Endothelial cell of umbilical vein (primary cell): Measurements from ENCODE around the gene KLC1. TPM values are rescaled to one million over a fixed set of nuclear protein-coding genes. Genes with fewer than 3 reads are reported as not detected.

Experiments used
- BruUV-seq: library from RNA; stranded (reverse); fragments of 400-500 nt; replicated peaks from 2 replicates; lab custom pipeline; 2021; lab: Mats Ljungman, UMichigan
- CTCF ChIA-PET: fragments of 300-600, 350-600 bp; sonication (Branson Sonifier 250); formaldehyde crosslinking; loops from one replicate; lab custom pipeline; 2021; ENCODE audit warnings: antibody characterized with exemption, inconsistent platforms; lab: Charles Lee
- POLR2A ChIA-PET: fragments of 300-600, 350-600 bp; sonication (Branson Sonifier 250); formaldehyde crosslinking; loops from one replicate; lab custom pipeline; 2021; ENCODE audit warnings: antibody characterized with exemption, inconsistent platforms; lab: Charles Lee
- DNase-seq: peaks from one replicate; pipeline ENCODE4 v3.0.0-alpha.2; 2011; ENCODE audit warnings: low read depth, low spot score
- FAIRE-seq: peaks from 2 replicates; lab custom pipeline; 2011; peaks lifted over from hg19 to GRCh38; lab: Jason Lieb, UNC
- H2AFZ ChIP-seq: 2 replicates; pipeline ENCODE4 v1.6.0; 2012; ENCODE audit warnings: low read depth, low read length, control low read depth, inconsistent platforms
- H3K27ac ChIP-seq: 2 replicates; pipeline ENCODE4 v1.5.1; 2011; ENCODE audit warnings: low read depth, mild to moderate bottlenecking, control low read depth, low read length, moderate library complexity; ENCODE audit not compliant: insufficient read depth
- H3K27me3 ChIP-seq, 2 experiments: 2 replicates each; pipeline versions ENCODE4 v1.6.0 to v1.6.1; 2011; ENCODE audit warnings: low read length in 2 of 2, mixed read lengths in 1 of 2; ENCODE audit not compliant: control insufficient read depth in 2 of 2, insufficient read depth in 2 of 2
- H3K36me3 ChIP-seq, 2 experiments: 2 replicates in 1 of 2; 3 replicates in 1 of 2; pipeline ENCODE4 v1.5.1; 2011; ENCODE audit warnings: low read length in 2 of 2, mild to moderate bottlenecking in 1 of 2, moderate library complexity in 1 of 2; ENCODE audit not compliant: control insufficient read depth in 2 of 2, insufficient read depth in 2 of 2; ENCODE audit errors: extremely low read depth in 1 of 2
- H3K4me1 ChIP-seq: 3 replicates; pipeline ENCODE4 v1.5.1; 2011; ENCODE audit warnings: mild to moderate bottlenecking, low read length; ENCODE audit not compliant: control insufficient read depth, insufficient read depth; ENCODE audit errors: extremely low read depth
- H3K4me2 ChIP-seq: 2 replicates; pipeline ENCODE4 v1.6.1; 2011; ENCODE audit warnings: low read length, control low read depth, mixed read lengths; ENCODE audit not compliant: insufficient read depth
- H3K4me3 ChIP-seq, 3 experiments: fragments of 200-600 bp in 1 of 3; sonication (generic), shearing (Covaris generic) in 1 of 3; replicated peaks in 1 of 3; 2 replicates each; pipeline ENCODE4 v1.5.1; 2011 to 2016; ENCODE audit warnings: control low read depth in 3 of 3, low read length in 3 of 3, mild to moderate bottlenecking in 2 of 3, inconsistent platforms in 1 of 3, low read depth in 1 of 3, moderate library complexity in 1 of 3; ENCODE audit not compliant: insufficient read depth in 1 of 3
- H3K79me2 ChIP-seq: 2 replicates; pipeline ENCODE4 v1.6.0; 2012; ENCODE audit warnings: low read length, inconsistent platforms; ENCODE audit not compliant: control insufficient read depth, insufficient read depth
- H3K9ac ChIP-seq: replicated peaks from 2 replicates; pipeline ENCODE3; 2011; ENCODE audit warnings: low read length, control low read depth; ENCODE audit not compliant: insufficient read depth; ENCODE audit errors: extremely low read depth
- H3K9me1 ChIP-seq: replicated peaks from 3 replicates; pipeline ENCODE4 v1.6.0; 2011; ENCODE audit warnings: mild to moderate bottlenecking, low read length; ENCODE audit not compliant: control insufficient read depth, insufficient read depth; ENCODE audit errors: extremely low read depth
- H3K9me3 ChIP-seq: replicated peaks from 2 replicates; pipeline ENCODE4 v1.5.1; 2012; ENCODE audit warnings: low read length, inconsistent platforms; ENCODE audit not compliant: control insufficient read depth, insufficient read depth
- H4K20me1 ChIP-seq: replicated peaks from 2 replicates; pipeline ENCODE3; 2011; ENCODE audit warnings: mild to moderate bottlenecking, low read length; ENCODE audit not compliant: control insufficient read depth, insufficient read depth; ENCODE audit errors: extremely low read depth
- EZH2 ChIP-seq: IDR thresholded peaks from 2 replicates; pipeline ENCODE4 v1.6.1; 2012; ENCODE audit warnings: borderline replicate concordance, low read depth, mild to moderate bottlenecking, moderate library complexity, low read length, inconsistent platforms; ENCODE audit not compliant: severe bottlenecking
- FOS ChIP-seq: IDR thresholded peaks from 2 replicates; pipeline ENCODE4 v1.6.1; 2011; ENCODE audit warnings: mild to moderate bottlenecking, low read length, moderate library complexity, borderline replicate concordance; ENCODE audit not compliant: insufficient read depth
- GATA2 ChIP-seq: IDR thresholded peaks from 2 replicates; pipeline ENCODE4 v1.7.0; 2011; ENCODE audit warnings: low read depth, mild to moderate bottlenecking, moderate library complexity, mixed read lengths, low read length; ENCODE audit not compliant: insufficient read length, insufficient read depth
- JUN ChIP-seq: IDR thresholded peaks from 2 replicates; pipeline ENCODE4 v1.6.1; 2011; ENCODE audit warnings: borderline replicate concordance, low read depth; ENCODE audit not compliant: insufficient read length, insufficient read depth
- MYC ChIP-seq: IDR thresholded peaks from one replicate; pipeline ENCODE4 v1.6.1; 2011; ENCODE audit warnings: mild to moderate bottlenecking, low read depth, low read length
- POLR2A ChIP-seq: IDR thresholded peaks from 2 replicates; pipeline ENCODE4 v1.6.1; 2012; ENCODE audit warnings: low read depth, mild to moderate bottlenecking, control low read depth, low read length
- POLR2AphosphoS5 ChIP-seq: IDR thresholded peaks from 2 replicates; pipeline ENCODE4 v1.6.1; 2012; ENCODE audit warnings: low read depth, mild to moderate bottlenecking, control low read depth, low read length, moderate library complexity; ENCODE audit not compliant: insufficient read depth
- dilution Hi-C: fragments of 300-500 bp; cut with MboI; formaldehyde crosslinking; loops from one replicate; pipeline ENCODE4 v1.15.0; 2019; ENCODE audit warnings: low sequenced_read_pairs; ENCODE audit not compliant: extremely low pct_ligation_motif_present
- intact Hi-C: fragments of 100-400 bp; cut with micrococcal nuclease; formaldehyde crosslinking; loops from one replicate; pipeline ENCODE4 v1.10.0; 2022
- polyA plus RNA-seq, 4 experiments: library from polyadenylated mRNA; depleted of rRNA in 3 of 4; stranded (reverse) in 3 of 4; unstranded in 1 of 4; fragments of >200 nt; gene quantifications; 2 replicates each; pipeline versions ENCODE4 v1.2.1 to v1.2.3, GENCODE V29; 2011 to 2012; ENCODE audit warnings: missing spikeins in 1 of 4
- total RNA-seq: library from RNA; stranded (reverse); gene quantifications from 2 replicates; pipeline ENCODE4 v1.2.3, GENCODE V29; 2021
- TF ChIP-seq, protein P1 (sequence below), 2 donors: IDR thresholded peaks; 1 replicate in 1 of 2; 2 replicates in 1 of 2; pipeline ENCODE4 v1.5.1; 2011; ENCODE audit warnings: low read length in 2 of 2, mild to moderate bottlenecking in 2 of 2, moderate library complexity in 2 of 2, control low read depth in 1 of 2, inconsistent platforms in 1 of 2, low read depth in 1 of 2; ENCODE audit not compliant: insufficient read depth in 1 of 2; ENCODE audit errors: extremely low read depth in 1 of 2
- TF ChIP-seq, protein P2 (sequence below): IDR thresholded peaks from 2 replicates; pipeline ENCODE4 v1.6.1; 2011; ENCODE audit not compliant: insufficient read depth, insufficient read length

The KLC1 gene
- total and polyA plus RNA-seq, 2 donors (not counting 3 experiments of a cell fraction or from before 2014, with no cell fraction given), result 124 to 233 TPM

DNA sequence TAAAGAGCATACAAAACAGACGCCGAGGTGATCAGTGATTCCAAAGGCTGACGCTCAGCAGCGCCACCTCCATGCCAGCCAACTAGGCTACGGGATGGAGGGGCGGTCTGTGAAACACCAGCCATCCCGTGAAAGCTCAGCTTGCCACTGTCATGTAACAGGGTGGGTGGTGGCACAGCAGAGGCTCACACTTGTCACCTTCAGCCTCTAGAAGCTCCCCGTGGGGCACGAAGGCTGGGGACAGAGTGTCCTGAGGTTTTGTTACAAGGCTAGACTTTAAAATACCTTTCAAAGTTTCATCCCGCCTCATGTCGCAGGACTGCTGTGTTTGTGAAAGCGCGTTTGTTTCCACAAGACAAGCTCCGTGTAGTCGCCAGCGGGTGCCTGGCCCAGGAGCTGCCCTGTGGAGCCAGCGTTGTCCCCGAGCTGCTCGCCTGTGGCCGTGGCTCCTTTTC lies 65.6 kb downstream of the KLC1 start:
- Histone ChIP-seq H2AFZ (no peak overlapping the region), H3K36me3 (peaks cover 6 to 25% of the 10 kb centered on the region in 2 experiments), H3K4me1 (peaks cover 9% of the 10 kb centered on the region), H3K4me3 (no peak overlapping the region), H3K27me3 (no peaks in the 10 kb centered on the region), H3K27ac (no peak overlapping the region), H3K79me2 (peaks cover 4% of the 10 kb centered on the region), H3K9me3 (no peaks in the 10 kb centered on the region), H4K20me1 (no peaks in the 10 kb centered on the region), H3K4me2 (no peak overlapping the region), H3K9ac (no peak overlapping the region), H3K9me1 (no peaks in the 10 kb centered on the region)
- DNase-seq, result no peak
- dilution Hi-C loops (no loop called here), intact Hi-C loops (no loop called here)
- ChIA-PET POLR2A (no interaction called here), CTCF (interaction anchor here (1.0 to 2.6 kb wide), 3 partner anchors 10 to 206 kb away, joined by 3 to 10 read pairs (median 9); no protein-coding TSS in a partner anchor)
- TF ChIP-seq POLR2AphosphoS5, result no peak
- TF ChIP-seq EZH2, result no peak
- TF ChIP-seq FOS, result no peak
- no peak for TF ChIP-seq POLR2A
- TF ChIP-seq GATA2, result no peak
- TF ChIP-seq, protein P1, sequence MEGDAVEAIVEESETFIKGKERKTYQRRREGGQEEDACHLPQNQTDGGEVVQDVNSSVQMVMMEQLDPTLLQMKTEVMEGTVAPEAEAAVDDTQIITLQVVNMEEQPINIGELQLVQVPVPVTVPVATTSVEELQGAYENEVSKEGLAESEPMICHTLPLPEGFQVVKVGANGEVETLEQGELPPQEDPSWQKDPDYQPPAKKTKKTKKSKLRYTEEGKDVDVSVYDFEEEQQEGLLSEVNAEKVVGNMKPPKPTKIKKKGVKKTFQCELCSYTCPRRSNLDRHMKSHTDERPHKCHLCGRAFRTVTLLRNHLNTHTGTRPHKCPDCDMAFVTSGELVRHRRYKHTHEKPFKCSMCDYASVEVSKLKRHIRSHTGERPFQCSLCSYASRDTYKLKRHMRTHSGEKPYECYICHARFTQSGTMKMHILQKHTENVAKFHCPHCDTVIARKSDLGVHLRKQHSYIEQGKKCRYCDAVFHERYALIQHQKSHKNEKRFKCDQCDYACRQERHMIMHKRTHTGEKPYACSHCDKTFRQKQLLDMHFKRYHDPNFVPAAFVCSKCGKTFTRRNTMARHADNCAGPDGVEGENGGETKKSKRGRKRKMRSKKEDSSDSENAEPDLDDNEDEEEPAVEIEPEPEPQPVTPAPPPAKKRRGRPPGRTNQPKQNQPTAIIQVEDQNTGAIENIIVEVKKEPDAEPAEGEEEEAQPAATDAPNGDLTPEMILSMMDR (IDR thresholded peaks at IDR 0.05; ENCODE audit: extremely low read depth in 1 of 2, insufficient read depth in 1 of 2, low read depth in 1 of 2, low read length in 2 of 2), result no peak
- TF ChIP-seq, protein P2, sequence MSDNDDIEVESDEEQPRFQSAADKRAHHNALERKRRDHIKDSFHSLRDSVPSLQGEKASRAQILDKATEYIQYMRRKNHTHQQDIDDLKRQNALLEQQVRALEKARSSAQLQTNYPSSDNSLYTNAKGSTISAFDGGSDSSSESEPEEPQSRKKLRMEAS, result no peak
- TF ChIP-seq MYC, result no peak
- no peak for TF ChIP-seq JUN
- FAIRE-seq, result no peak
- BruUV-seq, result no TSS peak
